Left renal pelvis (tissue), 4 donors: ENCODE data around the gene PASK. TPM values are rescaled to one million over a fixed set of nuclear protein-coding genes. Genes with fewer than 3 reads are reported as not detected.
"Not testable (repeated sequence)": the region's sequence is repeated elsewhere in the genome, so short reads cannot be mapped to it uniquely, and the experiment has no call there.

Experiments used
- DNase-seq, 4 donors: peaks; one replicate each; pipeline ENCODE4 v3.0.0-alpha.2; 2013; ENCODE audit warnings: low read depth in 4 of 4, low spot score in 3 of 4
- polyA plus RNA-seq, 4 donors: library from polyadenylated mRNA; unstranded; fragments of 120-200 nt; gene quantifications; one replicate each; pipeline ENCODE4 v1.2.1, GENCODE V29; 2013; ENCODE audit not compliant: insufficient read length in 4 of 4

Gene PASK
- 10 to 100 TPM in 3 of 4 donors, 1 to 10 TPM in 1; 9.8 to 26.4 (median 17.2) TPM for polyA plus RNA-seq

- peak; percentile 70 to 90 (median 84) for DNase-seq
These were observed at the start of gene PASK for GRCh38 chr2:241148891-241149674. PASK (minus strand) TSS chr2:241149472; CDS start chr2:241143032, 6,440 bp downstream.

DNA sequence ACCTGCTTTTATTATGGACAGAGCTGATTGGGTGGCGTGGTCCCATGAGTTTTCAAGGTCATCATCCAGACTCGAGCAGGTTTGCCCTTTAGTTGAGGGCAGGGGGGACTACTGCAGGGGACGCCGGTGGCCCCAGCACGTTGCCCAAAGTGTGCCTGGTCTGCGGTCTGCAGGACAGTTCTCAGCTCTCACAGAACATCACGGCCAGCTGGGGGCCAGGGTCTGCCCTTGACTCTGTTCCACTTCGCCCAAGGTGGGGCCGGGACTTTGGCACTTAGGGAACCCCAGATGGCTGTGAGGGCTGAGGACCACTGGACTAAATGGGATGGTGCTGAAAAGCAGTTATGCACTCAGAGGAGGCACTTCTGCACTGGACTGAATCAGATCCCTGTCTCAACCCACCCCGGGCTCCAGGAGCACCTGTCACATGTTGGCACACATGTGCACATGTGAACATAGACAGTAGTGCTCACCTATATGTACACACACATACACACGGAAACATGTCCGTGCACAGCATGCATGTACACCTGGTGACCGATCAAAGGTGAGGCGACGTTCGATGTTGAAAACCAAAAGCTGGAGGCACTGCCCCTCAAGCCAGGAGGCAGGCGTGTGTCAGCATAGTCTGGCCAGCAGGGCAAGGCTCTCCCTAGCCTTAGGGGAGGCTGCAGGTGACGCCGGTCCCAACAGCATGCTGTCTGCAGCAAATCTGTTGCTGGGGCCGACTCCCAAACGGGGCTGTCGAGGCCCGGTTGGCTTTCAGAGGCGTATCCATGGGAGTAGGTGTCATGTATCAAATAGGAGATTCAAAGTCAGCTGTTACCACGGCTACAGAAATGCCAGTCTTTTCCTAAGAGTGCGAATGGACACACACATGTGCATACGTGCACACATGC, 49.4 kb upstream of the PASK start:
- DNase-seq = no peak

DNA sequence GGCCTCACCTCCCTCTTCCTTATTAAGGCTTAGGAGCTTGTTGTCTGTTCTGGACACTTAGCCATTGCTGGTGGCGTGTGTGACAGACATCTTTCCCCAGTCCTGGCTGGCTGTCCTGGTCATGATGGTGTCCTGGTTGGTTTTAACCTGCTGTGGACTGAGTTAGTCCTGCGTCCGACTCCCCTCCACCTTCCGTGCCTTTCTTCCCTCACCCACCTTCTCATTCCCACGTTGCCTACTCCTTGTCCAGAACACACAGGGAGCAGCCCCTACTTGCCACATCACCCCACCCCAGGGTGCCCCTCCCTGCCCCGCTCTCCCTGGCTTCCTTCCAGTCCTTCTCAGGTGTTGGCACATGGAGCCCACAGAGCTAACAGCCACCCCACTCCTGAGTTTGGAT, 48.7 kb upstream of the PASK start:
- no peak for DNase-seq

DNA sequence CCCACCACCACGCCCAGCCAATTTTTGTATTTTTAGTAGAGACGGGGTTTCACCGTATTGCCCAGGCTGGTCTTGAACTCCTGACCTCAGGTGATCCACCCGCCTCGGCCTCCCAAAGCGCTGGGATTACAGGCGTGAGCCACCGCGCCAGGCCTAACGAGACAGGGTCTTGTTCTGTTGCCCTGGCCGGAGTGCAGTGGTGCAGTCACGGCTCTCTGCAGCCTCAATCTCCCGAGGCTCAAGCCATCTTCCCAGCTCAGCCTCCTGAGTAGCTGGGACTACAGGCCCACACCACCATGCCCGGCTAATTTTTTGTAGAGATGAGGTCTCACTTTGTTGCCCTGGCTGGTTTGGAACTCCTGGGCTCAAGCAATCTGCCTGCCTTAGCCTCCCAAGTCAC, 48.0 kb upstream of the PASK start:
- not testable (repeated sequence) for DNase-seq

DNA sequence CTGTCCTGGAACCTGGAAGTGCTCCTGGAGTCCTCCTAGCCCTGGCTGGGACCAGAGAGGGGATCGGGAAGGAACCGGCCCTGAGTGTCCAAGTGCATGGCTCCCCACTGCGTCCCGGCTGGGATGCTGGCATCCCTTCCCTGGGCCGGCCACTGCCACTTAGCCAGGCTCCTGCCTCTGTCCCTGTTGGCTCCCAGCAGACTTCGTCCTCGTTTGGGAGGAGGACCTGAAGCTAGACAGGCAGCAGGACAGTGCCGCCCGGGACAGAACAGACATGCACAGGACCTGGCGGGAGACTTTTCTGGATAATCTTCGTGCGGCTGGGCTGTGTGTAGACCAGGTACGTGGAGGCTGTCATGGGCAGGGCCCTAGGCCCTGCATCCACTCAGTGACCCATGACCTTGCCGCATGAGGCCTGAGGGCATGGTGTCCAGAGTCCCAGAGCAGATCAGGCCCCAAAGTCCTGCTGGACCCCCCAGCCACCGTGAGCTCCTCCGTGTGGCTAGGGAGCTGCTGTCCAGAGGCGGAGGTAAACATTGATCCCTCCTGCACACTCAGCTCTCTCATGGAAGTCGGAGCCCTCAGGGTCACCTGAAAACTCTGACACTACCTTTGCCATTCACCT, 46.3 kb upstream of the PASK start:
- no peak for DNase-seq

DNA sequence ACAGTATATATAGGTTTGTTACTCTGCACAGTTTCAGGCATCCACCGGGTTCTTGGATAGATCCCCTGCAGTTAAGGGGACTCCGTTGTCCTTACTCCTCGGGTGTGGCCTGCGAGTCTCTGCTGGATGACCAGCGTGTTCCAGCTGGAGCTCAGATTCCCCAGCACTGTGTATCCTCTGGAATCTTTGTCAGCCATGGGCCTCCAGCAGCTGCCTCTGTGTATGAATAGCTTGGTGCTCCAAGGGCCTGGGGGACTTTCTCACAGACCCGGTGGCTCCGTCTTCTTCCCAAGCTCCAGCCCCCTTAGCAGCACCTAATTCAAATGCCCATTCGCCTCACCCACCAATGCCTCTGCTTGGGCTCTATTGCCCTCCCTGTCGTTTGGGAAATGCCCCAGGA, 45.5 kb upstream of the PASK start:
- DNase-seq = no peak

GRCh38 chr2:241193271-241193670, 44.0 kb upstream of the PASK start:
- no peak for DNase-seq

DNA sequence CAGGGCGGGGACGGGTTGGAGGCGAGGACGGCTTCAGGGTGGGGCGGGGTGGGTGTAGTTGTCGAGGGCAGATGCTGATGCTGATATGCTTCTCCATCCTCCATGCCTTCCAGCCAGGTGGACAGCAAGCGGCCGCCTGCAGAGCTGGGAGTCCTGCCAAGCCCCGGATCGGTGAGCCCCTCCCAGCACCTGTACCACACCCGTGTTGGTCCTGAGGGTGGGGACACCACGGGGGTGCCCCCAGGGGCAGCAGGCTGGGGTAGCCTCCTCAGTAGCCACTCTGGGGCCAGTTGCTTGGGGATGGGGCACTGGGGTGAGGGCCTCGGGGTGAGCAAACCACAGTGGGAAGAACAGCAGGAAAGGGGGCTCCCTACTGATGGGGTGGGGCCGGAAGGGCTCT, 41.8 kb upstream of the PASK start:
- no peak for DNase-seq

DNA sequence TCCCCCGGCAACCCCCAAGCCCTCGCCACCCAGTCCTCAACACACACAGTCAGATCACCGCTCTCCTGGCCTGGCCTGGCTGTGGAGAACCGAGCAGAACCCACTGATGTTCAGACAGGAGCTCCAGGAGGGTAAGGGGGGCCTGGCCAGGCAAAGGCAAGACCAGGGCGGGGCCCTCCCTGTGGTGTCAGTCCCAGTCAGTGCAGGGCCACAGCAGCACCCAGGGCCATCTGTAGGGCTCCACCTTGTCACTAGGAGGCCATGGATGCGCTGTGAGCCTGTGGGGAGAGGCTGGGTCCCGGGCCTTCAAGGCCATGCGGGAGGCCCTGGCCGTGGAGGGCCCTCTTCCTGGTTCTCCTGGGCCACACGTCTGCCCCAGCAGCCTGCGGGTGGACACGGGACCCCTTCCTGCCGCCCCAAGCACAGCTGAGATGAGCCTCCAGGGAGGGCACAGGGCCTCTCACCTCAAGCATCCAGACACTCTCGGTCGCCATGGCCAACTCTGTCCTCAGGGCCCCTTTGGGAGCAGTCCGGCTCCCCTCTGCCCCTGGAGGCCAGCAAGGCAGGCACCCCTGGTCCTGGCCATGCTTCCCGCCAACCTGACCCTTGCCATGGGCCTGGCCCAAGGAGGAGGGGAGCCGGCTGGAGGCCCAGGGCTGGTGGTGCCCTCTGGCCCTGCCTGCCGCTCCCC, 41.2 kb upstream of the PASK start:
- DNase-seq = no peak

DNA sequence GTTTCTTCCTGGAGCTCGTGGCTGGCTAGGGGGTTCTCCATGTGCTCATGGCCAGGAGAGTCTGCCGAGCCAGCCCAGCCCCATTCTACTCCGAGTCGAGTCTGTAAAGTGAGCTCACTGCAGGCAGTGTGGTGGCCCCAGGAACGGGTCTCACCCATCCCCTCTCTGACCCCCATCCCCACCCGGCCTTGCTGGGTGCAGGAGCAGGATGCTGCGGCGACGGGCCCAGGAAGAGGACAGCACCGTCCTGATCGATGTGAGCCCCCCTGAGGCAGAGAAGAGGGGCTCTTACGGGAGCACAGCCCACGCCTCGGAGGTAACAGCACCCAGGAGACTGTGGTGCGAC, 40.6 kb upstream of the PASK start:
- no peak for DNase-seq

DNA sequence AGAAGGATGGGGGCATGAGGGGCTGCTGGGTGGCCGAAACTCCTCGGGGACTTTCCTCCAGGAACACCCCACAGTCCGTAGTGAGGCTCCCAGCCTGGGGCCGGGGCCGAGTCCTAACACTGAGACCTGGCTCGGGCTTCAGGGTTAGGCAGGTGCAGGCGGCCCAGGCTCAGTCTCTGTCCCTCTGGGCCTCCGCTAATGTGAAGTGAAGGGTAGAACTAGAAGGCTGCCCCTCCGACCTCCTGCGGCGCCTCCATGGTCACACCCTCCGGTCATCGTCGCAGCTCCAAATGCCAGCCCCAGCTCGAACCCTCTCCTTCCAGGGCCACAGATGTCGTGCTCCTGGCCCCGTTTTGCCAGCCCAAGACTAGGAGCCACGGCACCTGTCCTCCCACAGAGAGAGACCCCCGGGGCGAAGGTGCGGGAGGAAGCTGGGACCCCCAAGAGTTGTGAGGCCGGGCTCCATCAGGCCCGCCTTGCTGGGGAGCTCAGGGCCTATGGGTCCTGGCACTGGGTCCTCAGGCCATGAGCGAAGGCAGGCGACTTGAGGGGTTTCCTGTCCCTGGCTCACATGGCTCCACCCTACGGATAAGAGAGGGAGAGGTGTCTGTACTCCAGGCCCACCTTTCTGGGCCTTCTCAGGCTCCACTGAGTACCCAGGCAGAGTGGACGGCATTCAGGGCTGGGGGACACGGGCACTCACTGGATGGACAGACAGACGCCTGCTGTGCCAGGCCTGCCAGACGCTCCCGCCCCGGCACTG, 40.0 kb upstream of the PASK start:
- no peak for DNase-seq

DNA sequence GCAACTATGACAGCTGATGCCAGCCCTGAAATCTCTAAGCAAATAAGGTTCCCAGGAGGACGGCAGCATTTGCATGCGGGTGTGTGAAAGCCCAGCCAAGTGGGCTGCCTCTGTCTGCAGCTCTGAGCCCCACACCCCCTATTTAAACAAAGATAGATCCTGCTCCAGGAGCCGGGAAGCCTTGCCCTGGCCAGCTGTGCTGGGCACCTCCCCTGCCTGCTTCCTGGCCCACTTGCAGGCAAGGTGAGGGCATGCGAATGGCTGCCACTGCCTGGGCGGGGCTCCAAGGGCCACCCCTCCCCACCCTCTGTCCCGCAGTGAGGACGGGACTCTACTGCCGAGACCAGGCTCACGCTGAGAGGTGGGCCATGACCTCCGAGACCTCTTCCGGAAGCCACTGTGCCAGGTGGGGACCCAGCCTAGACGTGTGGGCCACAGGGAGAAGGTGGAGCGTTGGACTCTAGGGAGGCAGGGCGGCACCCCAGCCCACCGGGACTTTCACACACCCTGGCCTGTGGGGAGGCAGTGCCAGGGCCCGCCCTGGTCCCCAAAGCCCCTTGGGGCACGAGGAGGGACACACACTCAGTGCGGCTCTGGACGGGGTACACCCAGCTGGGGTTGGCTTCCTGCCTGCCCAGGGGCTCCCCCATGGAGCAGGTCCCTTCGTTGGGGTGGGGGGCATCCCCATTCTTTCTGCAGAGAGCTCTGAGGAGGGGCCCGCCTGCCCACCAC, 39.3 kb upstream of the PASK start, which contains the start of gene ANO7:
TSS of gene ANO7 (plus strand) at position 317 of the 732 bp plus-strand sequence. CDS start 1,387 bp downstream, outside the sequence.
- DNase-seq = no peak

- no peak for DNase-seq
These were observed 38.6 kb upstream of the PASK start for GRCh38 chr2:241187918-241188234.

- DNase-seq = no peak
These were observed 38.0 kb upstream of the PASK start for GRCh38 chr2:241187101-241187917.

DNA sequence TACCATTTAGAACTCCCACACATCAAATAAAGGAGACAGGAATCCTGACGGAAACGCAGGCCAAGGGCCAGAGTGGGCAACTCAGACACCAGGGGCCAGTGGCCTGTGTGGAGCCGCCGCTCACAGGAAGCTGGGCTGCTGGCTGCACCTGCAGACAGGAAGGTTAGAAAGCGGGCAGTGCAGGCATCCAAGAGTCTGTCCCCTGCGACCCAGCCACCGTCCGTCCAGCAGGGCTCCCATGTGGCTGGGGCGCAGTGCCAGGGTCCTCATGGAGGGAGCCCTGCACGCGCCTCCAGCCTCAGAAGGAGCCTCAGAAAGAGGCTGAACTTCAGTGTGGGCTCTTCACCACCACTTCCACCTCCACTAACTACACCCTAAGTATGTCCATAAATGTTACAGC, 36.7 kb upstream of the PASK start:
- DNase-seq = no peak

GRCh38 chr2:241184901-241185300, 35.6 kb upstream of the PASK start:
- DNase-seq = no peak

DNA sequence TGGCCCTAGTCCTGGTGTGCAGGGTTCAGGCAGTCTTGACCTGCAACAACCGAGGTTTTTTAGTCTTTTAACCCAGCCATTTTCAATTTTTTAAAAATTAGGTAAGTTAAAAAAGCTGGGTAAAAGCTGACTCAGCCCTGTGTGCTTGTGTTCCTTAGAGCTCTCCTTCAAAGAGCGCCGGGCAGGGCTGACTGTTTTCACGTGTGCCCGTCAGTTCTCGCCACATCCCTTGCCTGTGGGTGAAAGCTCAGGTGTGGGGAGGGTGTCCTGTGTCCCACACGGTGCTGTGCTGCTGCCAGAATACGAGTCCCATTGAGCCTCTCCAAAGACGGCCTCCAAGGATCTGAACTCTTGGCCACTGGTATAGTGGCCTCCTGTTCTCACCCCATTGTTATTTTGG, 33.9 kb upstream of the PASK start:
- DNase-seq = no peak

DNA sequence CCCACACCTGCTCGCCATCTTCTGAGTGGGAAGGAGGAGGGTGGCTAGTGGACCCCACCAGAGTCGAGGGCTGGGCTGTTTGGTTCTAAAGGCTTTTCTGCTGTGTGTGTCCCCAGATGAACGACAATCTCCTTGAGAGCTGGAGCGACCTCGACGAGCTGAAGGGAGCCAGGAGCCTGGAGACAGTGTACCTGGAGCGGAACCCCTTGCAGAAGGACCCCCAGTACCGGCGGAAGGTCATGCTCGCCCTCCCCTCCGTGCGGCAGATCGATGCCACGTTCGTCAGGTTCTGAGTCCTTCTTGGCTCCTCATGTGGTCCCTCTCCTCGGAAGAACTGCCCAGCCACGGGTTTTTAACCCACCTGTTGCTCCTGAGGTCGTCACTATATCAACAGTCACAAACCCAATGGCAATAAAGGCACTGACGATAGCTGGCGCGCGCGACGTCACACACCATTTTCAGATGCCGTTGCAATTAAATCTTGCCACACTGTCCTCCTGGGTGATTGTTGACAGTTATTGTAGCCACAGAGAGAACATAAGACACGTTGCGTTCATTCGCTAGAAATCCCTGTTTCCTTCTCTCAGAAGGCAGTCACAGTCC, 33.4 kb upstream of the PASK start:
- no peak for DNase-seq
